GM12864 (cell line): ENCODE results near the gene RAF1.

Experiments
- DNase-seq: peaks from one replicate; pipeline ENCODE4 v3.0.0-alpha.2; 2011; ENCODE audit warnings: low read depth
- H3K4me3 ChIP-seq: 2 replicates; pipeline ENCODE4 v1.5.1; 2011; ENCODE audit warnings: mild to moderate bottlenecking, low read depth, low read length, control low read depth
- TF ChIP-seq, protein P1 (sequence below): IDR thresholded peaks from 2 replicates; pipeline ENCODE4 v1.5.1; 2011; ENCODE audit warnings: low read depth, mild to moderate bottlenecking, moderate library complexity, low read length, control low read depth, inconsistent platforms; ENCODE audit errors: missing control alignments

The RAF1 gene

DNA sequence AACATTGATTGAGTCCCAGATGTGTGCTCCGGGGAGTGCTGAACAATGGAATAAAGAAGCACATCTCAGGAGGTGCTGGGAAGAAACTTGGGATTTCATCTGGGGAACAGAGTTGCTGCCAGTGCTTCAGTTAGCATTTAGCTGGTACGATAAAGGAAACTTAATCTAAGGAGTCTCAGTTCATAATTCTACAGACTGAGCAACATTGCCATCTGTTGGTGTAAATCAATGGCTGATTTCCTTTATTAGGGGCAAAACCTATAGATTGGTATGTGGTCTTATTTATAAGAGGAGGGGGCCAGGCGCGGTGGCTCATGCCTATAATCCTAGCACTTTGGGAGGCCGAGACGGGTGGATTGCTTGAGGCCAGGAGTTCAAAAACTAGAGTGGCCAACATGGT, 127.5 kb downstream of the RAF1 start:
- H3K4me3 ChIP-seq = no peak overlapping the region
- TF ChIP-seq, protein P1, sequence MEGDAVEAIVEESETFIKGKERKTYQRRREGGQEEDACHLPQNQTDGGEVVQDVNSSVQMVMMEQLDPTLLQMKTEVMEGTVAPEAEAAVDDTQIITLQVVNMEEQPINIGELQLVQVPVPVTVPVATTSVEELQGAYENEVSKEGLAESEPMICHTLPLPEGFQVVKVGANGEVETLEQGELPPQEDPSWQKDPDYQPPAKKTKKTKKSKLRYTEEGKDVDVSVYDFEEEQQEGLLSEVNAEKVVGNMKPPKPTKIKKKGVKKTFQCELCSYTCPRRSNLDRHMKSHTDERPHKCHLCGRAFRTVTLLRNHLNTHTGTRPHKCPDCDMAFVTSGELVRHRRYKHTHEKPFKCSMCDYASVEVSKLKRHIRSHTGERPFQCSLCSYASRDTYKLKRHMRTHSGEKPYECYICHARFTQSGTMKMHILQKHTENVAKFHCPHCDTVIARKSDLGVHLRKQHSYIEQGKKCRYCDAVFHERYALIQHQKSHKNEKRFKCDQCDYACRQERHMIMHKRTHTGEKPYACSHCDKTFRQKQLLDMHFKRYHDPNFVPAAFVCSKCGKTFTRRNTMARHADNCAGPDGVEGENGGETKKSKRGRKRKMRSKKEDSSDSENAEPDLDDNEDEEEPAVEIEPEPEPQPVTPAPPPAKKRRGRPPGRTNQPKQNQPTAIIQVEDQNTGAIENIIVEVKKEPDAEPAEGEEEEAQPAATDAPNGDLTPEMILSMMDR = no peak
- no peak for DNase-seq
